RWPE2 (cell line): ENCODE results near the gene IDUA.

Source experiments
- ATAC-seq: fragments of 200-7000 bp; cut with Tn5 transposase; 3 replicates; pipeline ENCODE4 v1.9.1; 2021; ENCODE audit warnings: low read depth
- DNase-seq: peaks from one replicate; pipeline ENCODE4 v3.0.0-alpha.2; 2020; ENCODE audit warnings: low spot score
- H3K27ac ChIP-seq: fragments of 450-650 bp; 2 replicates; pipeline ENCODE4 v1.5.1; 2017; ENCODE audit warnings: mild to moderate bottlenecking; ENCODE audit not compliant: poor library complexity, severe bottlenecking
- H3K27me3 ChIP-seq: fragments of 250-450 bp; sonication (Bioruptor Pico); 2 replicates; pipeline ENCODE4 v1.5.1; 2021; ENCODE audit warnings: mild to moderate bottlenecking, moderate library complexity; ENCODE audit not compliant: insufficient read depth, poor library complexity, severe bottlenecking
- H3K36me3 ChIP-seq: fragments of 250-450 bp; sonication (Bioruptor Pico); 2 replicates; pipeline ENCODE4 v1.5.1; 2020; ENCODE audit warnings: low read depth, mild to moderate bottlenecking, moderate library complexity
- H3K4me1 ChIP-seq: fragments of 250-450 bp; sonication (Bioruptor Pico); 2 replicates; pipeline ENCODE4 v1.5.1; 2021; ENCODE audit warnings: mild to moderate bottlenecking, moderate library complexity; ENCODE audit not compliant: insufficient read depth, poor library complexity, severe bottlenecking
- H3K4me3 ChIP-seq: fragments of 250-450 bp; sonication (Bioruptor Pico); 2 replicates; pipeline ENCODE4 v1.5.1; 2021; ENCODE audit warnings: mild to moderate bottlenecking, moderate library complexity; ENCODE audit not compliant: severe bottlenecking
- H3K9me3 ChIP-seq: fragments of 250-450 bp; sonication (Bioruptor Pico); 2 replicates; pipeline ENCODE4 v1.5.1; 2021; ENCODE audit warnings: mild to moderate bottlenecking, moderate library complexity; ENCODE audit not compliant: severe bottlenecking
- TF ChIP-seq, protein P1 (sequence below): fragments of 450-650 bp; IDR thresholded peaks from one replicate; pipeline ENCODE4 v1.5.1; 2017; ENCODE audit warnings: mild to moderate bottlenecking, moderate library complexity; ENCODE audit not compliant: poor library complexity, severe bottlenecking

The IDUA gene

DNA sequence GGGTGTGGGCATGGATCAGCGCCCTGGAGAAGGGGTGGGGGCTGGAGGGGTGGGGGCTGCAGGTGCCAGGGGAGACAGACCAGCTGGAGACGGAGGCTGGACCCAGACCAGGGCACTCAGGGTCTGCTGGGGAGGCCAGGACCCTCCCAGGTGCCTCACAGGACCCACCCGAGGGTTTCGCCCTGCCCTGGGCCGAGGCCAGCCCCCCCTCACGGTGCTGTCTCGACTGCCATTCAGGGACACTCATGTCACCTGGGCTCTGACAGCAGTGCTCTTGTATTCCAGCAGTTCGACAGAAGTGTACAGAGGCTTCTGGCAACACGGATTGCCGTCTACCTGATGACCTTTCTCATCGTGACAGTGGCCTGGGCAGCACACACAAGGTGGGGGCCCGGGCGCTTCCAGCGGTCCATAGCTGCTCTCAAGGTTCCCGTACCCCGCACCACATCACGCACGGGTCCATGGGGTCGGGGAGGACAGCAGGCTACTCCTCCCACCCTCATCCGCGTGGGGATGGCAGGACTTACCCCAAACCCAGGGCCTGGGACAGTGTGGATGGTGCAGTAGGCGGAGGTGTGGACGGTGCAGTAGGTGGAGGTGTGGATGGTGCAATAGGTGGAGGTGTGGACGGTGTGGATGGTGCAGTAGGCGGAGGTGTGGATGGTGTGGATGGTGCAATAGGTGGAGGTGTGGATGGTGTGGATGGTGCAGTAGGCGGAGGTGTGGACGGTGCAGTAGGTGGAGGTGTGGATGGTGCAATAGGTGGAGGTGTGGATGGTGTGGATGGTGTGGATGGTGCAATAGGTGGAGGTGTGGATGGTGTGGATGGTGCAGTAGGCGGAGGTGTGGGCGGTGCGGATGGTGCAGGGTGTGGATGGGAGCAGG is 36.5 kb upstream of the IDUA start:
- DNase-seq (no peak), ATAC-seq (no peak)
- H3K4me3 ChIP-seq: no peak overlapping the region
- H3K27ac ChIP-seq: no peak overlapping the region
- TF ChIP-seq, protein P1, sequence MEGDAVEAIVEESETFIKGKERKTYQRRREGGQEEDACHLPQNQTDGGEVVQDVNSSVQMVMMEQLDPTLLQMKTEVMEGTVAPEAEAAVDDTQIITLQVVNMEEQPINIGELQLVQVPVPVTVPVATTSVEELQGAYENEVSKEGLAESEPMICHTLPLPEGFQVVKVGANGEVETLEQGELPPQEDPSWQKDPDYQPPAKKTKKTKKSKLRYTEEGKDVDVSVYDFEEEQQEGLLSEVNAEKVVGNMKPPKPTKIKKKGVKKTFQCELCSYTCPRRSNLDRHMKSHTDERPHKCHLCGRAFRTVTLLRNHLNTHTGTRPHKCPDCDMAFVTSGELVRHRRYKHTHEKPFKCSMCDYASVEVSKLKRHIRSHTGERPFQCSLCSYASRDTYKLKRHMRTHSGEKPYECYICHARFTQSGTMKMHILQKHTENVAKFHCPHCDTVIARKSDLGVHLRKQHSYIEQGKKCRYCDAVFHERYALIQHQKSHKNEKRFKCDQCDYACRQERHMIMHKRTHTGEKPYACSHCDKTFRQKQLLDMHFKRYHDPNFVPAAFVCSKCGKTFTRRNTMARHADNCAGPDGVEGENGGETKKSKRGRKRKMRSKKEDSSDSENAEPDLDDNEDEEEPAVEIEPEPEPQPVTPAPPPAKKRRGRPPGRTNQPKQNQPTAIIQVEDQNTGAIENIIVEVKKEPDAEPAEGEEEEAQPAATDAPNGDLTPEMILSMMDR: no peak
- H3K4me1 ChIP-seq: no peaks in the 10 kb centered on the region
- no peaks in the 10 kb centered on the region for H3K27me3 ChIP-seq
- H3K9me3 ChIP-seq: no peaks in the 10 kb centered on the region
- H3K36me3 ChIP-seq: no peaks in the 10 kb centered on the region

DNA sequence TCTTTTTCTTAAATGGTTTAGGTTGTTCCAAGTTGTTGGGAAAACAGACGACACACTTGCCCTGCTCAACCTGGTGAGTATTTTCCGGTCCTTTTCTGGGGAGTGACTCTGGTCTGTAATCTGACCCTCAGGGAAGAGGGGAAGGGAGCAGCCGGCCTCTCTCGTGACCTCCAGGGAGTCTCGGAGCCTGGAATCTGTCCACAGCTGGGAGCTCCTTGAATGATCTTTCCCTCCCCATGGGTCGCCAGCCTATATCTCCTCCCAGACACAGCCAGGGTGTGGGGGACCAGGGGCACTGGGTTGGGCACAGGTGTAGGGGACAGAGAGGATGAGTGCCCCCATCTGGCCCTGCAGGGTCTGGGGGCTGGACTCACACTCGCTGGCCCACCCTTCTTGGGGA is 35.7 kb upstream of the IDUA start:
- H3K9me3 ChIP-seq: no peaks in the 10 kb centered on the region
- DNase-seq (no peak), ATAC-seq (no peak)
- TF ChIP-seq, protein P1: no peak
- no peaks in the 10 kb centered on the region for H3K4me1 ChIP-seq
- H3K27ac ChIP-seq: no peak overlapping the region
- H3K4me3 ChIP-seq: no peak overlapping the region
- no peaks in the 10 kb centered on the region for H3K36me3 ChIP-seq
- no peaks in the 10 kb centered on the region for H3K27me3 ChIP-seq

DNA sequence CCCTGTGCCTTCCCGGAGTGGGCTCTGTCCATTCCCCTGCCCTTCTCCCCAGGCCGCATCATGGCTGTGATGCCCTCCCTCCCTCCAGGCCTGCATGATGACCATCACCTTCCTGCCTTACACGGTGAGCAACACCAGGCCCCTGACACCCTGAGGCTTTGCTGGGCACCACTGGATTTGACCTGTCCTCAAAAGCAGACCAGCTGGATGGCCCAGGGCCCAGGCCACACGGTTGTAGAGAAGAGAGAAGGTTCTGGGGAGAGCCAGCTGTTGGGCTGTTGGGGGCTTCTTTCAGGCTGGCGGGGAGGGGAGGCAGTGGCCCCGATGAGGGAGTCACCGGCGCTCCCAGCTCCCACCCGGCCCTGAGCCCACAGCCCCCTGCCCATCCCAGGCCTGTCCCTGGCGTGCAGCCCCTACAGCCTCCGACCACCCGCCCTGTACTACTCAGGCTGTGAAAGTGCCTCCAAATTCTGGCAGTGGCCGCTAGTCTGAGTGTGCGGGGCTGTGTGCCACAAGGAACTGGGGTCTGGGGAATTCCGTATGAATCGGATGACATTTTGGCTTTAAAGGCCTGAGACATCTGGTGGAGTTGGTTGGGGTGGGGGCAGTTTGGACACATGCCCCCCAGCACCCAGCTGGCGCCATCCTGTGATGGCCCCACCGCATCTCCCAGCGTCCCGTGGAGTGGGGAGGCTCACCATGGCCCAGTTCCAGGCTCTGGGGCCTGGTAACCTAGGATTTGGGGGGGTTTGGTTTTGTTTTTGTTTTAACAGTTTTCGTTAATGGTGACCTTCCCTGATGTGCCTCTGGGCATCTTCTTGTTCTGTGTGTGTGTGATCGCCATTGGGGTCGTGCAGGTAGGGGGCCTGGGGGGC is 35.0 kb upstream of the IDUA start:
- ATAC-seq (no peak), DNase-seq (no peak)
- Histone ChIP-seq H3K4me3 (no peak overlapping the region), H3K9me3 (no peaks in the 10 kb centered on the region), H3K36me3 (no peaks in the 10 kb centered on the region), H3K27me3 (no peaks in the 10 kb centered on the region), H3K4me1 (no peaks in the 10 kb centered on the region), H3K27ac (no peak overlapping the region)
- TF ChIP-seq, protein P1: no peak

DNA sequence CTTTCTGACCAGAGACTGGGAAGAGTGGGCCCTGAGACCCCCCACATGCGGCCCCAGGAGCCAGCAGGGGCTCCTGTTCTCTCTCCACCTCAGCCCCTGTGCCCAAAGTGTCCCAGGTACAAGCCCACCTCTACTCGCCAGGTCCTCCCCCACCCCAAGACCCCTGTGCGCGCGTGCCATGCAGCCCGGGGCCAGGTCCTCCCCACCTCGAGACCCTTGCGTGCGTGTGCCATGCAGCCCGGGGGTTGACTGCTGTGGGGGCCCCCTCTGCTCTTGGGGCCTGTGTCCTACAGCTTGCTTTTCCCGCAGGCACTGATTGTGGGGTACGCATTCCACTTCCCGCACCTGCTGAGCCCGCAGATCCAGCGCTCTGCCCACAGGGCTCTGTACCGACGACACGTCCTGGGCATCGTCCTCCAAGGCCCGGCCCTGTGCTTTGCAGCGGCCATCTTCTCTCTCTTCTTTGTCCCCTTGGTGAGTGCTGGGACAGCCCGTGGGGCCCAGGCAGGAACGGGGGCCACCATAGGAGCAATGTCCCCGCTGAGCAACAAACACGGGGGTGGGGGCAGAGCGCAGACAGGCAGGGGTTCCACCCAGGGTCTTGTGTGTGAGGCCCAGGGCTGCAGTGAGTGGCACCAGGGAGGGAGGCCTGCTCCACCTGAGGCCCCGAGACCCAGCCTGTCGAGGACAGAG is 33.8 kb upstream of the IDUA start:
- H3K27me3 ChIP-seq: no peaks in the 10 kb centered on the region
- H3K4me1 ChIP-seq: no peaks in the 10 kb centered on the region
- H3K27ac ChIP-seq: no peak overlapping the region
- H3K36me3 ChIP-seq: no peaks in the 10 kb centered on the region
- no peaks in the 10 kb centered on the region for H3K9me3 ChIP-seq
- no peak overlapping the region for H3K4me3 ChIP-seq
- no peak for ATAC-seq
- DNase-seq: no peak
- TF ChIP-seq, protein P1: no peak
